HG03045 (cell line): Measurements from ENCODE around the gene IRGC.

Experiments used
- ATAC-seq: cut with Tn5 transposase; IDR thresholded peaks from one replicate; pipeline ENCODE4 v1.9.1; 2021; ENCODE audit warnings: mild to moderate bottlenecking, moderate library complexity; ENCODE audit not compliant: unreplicated experiment

Gene IRGC

DNA sequence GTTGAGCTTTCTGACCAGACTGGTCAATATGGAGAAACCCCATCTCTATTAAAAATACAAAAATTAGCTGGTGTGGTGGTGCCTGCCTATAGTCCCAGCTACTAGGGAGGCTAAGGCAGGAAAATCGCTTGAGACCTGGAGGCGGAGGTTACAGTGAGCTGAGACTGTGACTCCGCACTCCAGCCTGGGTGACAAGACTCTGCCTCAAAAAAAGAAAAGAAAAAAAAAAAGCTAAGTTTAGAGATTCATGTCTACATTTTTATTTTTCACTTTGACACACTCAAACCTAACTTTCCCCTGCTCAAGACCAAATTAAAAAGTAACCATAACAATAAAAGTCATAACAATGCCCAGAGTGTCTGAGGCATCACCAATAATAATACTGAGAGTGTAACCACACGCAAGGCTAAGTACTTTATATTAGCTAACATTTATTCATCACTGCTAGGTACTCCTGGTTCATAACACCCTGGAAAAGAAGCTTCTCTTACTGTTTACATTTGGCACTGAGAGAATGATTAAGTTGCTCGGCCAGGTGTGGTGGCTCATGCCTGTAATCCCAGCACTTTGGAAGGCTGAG is 5.7 kb downstream of the IRGC start:
- no peak for ATAC-seq

DNA sequence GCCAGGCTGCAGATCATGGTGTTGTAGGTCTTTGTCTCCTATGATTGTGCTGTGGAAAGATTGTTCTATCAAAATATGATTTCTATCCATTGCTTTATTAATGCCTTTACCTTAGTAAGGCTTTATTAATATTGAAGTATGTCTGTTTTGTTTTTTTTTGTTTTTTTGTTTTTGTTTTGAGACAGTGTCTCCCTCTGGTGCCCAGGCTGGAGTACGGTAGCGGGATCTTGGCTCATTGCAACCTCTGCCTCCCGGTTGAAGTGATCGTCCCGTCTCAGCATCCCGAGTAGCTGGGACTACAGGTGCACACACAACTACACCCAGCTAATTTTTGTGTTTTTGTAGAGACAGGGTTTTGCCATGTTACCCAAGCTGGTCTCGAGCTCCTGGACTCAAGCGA is 7.7 kb downstream of the IRGC start:
- ATAC-seq = no peak

DNA sequence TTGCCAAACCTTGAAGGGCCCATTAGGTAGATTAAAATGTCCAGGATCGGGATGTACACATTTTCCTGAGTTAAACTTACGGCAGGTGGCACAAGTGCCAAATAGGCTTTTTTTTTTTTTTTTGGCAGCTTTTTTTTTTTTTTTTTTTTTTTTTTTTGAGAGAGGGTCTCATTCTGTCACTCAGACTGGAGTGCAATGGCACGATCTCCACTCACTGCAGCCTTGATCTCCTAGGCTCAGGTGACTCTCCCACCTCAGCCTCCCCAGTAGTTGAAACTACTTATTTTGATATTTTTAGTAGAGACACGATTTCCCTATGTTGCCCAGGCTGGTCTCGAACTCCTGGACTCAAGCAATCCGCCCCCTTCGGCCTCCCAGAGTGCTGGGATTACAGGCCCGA is 9.0 kb downstream of the IRGC start:
- ATAC-seq = no peak

DNA sequence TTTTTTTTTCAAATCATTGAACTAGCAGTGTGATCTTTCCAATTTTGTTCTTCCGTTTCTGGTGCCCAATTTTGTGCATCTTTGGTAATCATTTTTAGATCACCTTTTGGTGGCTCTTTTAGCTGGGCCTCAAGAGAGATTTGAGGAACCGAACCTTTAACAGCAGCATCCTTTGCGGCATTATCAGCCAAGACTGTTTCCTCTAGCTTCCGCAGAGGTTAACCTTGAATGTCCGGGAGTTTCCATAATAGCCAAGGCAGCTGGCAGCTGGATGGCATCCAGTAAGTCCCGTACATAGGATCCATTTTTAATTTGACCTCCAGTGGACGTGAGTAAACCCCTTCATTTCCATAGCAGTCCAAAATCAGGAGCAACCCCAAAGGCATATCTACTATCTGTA is 9.6 kb downstream of the IRGC start:
- ATAC-seq = no peak

DNA sequence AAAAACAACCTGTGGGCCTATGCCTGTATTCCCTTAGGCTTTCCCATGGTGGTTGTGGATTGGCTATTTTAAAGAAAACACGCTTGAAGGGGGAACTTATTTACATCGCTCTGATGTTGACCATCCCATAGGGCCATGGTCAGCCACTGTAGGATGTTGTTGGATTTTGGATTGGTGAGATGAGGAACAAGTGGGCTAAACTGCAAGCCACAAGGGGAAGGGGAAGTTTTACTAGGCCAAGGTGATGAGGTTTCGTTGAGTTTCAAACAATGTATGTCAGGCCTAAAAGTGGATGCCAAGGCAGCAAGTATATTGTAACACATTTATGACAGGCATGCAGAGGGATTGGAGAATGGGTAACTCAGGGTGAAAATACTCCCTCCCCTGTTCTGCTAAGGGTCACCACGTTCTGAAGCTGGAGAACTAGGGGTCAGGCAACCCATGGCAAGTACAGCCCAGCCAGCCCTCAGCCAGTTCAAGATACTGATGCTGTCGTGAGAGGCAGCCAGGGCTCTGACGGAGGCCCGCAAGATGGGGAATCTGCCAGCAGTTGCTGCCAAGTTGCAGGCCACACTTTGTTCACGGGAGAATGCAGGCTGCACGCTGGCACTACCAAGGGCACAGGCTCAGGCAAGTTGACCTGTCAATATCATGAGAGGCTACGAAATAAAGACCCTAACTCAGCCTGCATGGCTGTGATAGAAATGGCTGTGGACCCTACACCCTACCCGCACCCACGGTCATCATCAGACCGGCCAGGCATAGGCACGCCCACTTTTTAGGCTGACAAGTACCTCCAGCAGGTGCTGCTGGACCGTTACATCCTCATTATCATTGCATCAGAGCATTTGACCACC is 11.1 kb downstream of the IRGC start:
- ATAC-seq = no peak

DNA sequence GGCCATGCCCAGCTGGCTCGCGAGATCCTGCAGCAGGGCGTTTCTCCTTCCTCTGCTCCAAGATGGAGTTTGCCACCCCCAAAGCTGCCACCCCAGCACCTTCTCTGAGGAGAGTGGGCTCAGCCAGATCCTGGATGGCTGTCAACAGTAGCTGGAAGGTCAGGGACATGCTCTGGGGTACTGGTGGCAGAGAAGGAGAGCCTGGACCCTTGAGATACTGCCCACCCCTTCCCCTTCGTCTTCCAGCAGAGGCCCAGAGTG is 11.6 kb downstream of the IRGC start:
- ATAC-seq = no peak

DNA sequence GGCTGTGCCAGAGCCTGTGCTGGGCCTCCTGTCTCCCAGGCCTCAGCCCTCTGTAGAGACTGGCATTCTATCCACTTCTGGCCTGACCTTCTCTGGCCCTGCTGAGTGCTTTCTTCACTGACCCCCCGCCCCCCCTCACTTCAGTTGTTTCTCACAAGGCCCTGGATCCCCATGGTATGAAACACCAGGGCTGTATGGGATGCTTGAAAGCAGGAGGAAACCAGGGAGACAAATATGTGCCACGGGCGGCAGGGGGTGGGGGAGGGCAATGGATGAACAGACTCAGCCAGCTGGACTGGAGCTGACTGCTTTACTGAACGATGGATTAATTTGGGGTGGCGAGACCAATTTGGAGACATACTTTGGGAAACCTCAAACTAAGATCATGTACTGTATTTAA is 14.0 kb downstream of the IRGC start:
- no peak for ATAC-seq

DNA sequence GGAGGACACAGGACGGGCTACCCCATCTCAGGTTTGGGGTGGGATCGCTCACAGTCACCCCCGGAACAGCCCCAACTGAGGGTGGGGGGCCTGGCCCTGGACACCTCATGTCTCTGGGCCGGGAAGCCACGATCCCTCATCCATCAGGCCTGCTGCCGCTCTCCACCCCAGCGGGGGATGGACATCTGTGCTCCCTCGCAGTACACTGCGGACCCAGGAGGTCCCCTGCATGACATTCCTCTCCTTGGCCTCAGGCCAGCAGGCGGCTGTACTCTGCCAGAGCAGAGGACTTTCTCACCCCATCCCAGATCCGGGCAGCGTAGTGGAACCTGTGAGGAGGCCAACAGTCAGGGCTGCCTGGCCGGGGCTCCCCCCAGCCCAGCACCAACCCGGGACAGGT is 15.5 kb downstream of the IRGC start:
- no peak for ATAC-seq

DNA sequence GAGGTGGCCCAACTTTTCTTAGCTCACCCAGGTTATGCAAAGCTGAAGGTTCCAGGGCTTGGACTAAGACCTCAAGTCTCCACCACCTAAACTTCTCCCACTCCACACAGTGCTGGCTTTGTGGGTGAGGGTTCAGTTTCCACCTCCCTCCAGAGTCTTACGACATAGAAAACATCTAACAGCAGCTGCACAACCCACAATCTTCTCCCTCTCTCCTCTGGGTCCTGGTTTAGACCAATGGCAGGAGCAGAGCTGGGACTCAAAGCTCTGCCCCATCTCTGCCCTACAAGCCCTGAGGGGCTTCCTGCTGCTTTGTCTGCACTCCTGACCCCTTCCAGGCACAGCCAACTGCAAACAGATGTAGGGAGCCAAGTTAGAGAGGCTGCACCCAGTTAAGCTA is 16.0 kb downstream of the IRGC start:
- ATAC-seq = no peak

DNA sequence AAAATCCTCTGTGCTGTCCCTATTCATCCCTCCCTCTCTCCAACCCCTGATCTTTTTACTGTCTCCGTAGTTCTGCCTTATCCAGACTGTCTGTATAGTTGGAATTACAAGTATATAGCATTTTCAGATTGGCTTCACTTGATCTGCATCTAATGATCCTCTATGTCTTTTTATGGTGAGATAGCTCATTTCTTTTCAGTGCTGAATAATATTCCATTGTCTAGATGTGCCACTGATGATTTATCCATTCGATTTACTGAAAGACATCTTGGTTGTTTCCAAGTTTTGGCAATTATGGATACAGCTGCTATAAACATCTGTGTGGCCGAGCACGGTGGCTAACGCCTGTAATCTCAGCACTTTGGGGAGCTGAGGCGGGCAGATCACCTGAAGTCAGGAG is 19.1 kb downstream of the IRGC start:
- ATAC-seq = no peak

DNA sequence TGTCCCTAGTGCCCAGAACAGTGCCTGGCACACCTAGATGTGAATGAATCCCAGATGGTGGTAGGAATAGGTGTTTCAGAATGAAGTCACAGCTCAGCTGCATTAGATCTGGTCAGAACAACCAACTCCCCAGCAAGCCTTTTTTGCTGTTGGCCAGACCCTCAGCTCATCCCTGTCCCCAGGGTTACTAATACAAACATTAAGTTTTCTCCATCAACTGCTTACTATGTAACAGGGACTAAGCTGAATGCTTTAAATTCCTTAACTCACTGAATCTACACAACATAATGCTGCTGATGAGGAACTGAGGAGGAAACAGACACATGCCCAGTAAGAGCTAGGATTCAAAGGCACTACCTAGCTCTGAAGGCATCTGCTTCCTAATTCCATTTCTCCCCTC is 20.1 kb downstream of the IRGC start:
- ATAC-seq = no peak

DNA sequence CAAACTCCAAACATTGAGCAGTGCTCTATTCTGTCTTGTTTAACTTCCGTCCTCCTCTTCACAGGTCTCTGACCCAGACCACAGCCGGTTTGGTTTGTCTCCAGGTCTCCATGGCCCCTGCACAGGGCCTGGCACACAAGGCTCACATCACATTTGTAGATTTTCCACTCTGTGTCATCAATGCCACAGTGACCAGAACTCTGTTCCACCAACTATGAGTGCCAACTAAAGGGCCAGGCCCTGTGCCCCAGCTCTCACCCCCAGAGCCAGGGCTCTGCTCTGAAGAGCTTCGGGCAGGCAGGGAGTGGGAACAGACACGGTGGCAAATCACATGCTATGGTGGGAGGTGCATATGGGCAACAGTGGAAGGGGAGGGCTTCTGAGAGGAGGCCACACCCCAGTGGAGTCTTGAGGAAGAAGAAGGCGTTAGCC is 22.9 kb downstream of the IRGC start:
- ATAC-seq = no peak

DNA sequence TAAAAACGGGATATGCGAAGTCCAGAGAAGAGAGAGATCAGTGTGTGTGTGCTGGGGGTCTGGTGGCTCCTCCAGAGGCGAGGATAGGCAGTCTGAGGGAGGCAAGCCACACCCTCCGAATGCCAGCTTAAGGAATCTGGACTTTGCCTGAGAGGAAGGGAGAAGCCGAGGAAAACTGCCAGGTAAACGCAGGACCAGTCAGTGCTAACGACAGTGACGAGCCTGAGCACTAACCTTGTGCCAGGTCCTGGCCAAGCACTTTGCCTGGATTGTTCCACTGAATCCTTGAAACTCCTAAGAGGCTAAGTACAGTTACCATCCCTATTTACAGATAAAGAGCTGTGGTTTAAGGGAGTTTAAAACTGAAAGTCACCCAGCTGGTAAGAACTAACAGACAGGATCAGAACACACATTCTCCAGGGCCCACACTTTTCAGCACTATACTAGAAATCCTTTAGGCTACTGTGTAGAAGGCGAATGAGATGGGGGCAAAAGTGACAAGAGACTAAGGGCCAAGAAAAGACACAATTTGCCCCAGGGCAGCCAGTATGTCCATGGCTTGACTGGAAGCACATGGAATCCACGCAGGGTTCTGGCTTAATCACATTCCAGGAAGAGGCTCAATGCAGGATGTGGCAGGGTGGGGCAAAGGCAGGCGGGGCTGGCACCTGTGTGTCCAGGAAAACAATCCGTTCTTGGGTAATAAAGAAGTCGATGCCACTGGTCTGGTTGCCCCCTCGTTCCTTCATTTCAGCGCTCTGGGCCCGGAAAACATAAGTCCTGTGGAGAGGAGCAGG is 23.8 kb downstream of the IRGC start:
- ATAC-seq = no peak

DNA sequence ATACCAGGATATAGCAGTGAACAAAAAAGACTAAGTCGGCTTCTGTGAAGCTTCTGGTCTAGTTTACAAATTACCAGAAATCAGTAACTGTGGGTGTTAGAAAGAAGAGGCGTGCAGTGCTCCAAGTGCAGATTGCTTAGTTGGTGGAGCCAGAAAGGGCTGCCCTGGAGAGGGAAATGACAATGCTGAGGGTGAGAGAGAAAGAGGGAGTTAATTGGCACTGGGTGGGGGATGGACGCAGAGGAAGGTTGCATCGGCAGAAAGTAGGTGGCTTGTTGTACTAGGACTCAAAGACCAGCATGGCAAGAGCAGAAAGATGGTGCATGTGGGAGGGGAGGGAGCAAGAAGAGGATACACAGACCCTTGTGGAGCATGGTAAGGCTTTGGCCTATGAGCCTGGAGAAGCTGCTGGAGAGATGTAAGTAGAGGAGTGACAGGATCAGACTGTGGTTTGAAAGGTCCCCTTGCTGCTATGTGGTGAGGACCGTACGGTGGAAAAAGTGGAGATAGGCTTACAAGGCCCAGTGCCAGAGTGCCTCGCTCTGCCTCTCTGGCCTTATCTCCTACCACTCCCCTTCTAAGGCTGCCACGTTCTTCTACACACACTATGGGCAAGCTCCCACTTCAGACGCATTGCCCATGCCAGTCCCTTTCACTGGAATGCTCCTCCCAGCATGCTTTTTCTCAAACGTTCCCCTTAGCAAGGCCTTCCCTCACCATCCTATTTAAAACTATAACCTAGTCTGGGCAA is 25.4 kb downstream of the IRGC start:
- ATAC-seq = no peak

DNA sequence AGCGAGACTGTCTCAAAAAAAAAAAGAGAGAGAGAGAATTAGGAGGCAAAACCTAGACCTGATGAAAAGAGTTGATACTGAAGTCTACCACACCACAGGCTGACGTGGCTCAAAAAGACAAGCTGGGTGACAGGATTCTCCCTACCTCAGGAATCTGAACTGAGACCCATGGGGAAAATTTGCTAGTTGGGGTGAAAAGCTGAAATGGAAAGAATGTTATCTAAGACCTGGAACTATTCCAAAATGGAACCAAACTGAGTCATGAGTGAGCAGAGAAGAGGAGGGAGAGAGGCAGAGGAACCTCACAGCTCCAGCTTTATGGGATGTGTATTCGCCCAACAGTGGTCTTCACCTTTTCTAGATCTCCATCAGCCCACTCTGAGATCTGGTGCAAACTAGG is 27.2 kb downstream of the IRGC start:
- ATAC-seq = no peak

DNA sequence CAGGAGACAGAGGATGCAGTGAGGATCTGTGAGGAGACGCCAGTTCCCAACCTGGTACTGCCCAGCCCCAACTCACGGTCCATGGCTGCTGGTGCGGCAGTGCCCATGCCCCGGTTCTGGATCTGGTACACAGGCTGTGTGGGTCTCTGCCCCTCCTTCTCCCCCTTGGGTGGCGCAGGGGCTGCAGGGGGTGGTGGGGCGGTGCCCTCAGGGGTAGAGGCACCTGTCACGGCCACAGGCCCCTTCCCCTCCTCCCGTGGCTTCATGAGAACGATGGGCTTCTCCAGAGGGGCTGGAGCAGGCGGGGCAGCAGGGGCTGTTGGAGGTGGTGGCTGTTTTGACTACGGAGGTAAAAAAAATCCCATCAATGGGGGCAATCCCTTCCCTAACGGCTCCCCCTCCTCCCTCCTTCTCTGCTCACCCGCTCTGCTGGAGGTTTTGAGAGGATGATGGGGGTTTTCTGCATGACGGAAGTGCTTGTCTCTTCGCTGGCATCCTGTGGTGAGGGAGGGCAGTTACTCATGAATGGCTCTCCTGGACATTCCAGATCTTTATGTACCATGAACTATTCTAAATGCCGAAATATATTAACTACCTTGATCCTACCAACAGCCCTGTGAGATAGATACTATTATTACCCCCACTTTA is 31.8 kb downstream of the IRGC start:
- no peak for ATAC-seq

DNA sequence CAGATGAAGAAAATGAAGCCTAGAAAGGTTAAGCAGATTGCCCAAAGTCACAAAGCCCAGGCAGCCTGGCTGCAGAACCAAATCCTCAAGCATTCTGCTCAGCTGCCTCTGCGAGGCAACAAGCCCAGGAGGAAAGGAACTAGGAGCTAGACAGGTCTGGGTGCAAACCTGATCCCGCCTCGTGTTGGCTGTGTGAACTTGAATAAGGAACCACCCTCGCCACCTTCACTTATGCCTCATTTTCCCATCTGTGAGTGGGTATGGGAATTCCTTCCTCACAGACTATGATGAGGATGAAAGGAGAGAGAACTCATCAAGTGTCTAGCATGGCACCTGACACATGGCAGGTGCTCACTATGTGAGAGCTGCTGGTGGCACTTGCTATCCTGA is 32.3 kb downstream of the IRGC start:
- no peak for ATAC-seq

DNA sequence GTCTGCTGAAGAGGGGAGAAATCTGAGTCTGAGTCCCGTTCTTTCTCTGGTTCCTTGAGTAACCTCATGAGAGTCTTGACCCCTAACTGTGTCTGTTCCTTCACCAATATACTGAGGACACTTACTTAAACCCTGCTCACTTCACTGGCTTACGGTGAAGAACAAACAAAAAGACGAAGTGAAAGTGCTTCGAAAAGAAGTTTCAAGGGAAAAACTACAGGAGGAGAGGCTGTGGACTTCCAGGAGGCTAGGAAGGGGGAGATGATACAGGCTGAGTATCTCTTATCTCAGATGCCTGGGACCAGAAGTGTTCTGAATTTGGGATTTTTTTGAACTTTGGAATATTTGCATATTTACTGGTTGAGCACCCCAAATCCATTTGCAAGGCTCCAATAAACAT is 32.8 kb downstream of the IRGC start:
- no peak for ATAC-seq

DNA sequence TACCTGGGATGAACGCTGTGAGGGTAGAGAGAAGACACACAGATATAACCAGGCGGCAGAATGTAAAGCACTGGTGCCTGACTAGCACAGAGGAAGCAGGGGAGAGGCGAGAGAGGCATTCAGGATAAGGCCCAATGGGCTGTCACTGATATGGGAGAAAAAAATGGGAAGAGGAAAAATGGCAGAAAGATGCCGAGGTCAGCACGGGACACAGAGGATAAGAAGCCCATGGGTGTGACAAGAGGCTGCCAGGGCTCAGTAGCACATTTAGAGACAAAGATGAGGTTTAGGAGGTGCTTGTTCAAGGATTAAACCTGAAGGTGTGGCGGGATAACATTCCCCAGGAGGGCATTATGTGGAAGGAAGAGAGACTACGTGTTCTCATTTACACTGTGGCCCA is 33.3 kb downstream of the IRGC start:
- no peak for ATAC-seq

DNA sequence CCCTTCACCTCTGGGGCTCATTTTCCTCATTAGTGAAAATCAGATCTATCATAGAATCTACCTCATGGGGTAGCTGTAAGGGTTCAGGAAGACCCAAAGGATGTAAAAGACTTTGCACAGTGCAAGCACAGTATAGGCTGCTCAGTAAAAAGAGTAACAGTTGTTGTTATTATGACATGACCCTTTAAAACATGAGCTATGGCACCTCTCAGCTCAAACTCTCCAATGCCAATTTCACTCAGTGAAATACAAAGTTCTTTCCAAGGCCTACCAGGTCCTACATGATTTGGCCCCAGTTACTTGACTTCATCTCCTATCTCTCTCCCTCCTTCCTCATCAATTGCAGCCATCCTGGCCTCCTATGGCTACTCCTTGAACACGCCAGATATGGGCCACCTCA is 34.0 kb downstream of the IRGC start:
- ATAC-seq = no peak
